ENCODE measurements around the gene SLC43A1.
"Not testable (repeated sequence)": the region's sequence is repeated elsewhere in the genome, so short reads cannot be mapped to it uniquely, and the experiment has no call there.

Gene SLC43A1

DNA sequence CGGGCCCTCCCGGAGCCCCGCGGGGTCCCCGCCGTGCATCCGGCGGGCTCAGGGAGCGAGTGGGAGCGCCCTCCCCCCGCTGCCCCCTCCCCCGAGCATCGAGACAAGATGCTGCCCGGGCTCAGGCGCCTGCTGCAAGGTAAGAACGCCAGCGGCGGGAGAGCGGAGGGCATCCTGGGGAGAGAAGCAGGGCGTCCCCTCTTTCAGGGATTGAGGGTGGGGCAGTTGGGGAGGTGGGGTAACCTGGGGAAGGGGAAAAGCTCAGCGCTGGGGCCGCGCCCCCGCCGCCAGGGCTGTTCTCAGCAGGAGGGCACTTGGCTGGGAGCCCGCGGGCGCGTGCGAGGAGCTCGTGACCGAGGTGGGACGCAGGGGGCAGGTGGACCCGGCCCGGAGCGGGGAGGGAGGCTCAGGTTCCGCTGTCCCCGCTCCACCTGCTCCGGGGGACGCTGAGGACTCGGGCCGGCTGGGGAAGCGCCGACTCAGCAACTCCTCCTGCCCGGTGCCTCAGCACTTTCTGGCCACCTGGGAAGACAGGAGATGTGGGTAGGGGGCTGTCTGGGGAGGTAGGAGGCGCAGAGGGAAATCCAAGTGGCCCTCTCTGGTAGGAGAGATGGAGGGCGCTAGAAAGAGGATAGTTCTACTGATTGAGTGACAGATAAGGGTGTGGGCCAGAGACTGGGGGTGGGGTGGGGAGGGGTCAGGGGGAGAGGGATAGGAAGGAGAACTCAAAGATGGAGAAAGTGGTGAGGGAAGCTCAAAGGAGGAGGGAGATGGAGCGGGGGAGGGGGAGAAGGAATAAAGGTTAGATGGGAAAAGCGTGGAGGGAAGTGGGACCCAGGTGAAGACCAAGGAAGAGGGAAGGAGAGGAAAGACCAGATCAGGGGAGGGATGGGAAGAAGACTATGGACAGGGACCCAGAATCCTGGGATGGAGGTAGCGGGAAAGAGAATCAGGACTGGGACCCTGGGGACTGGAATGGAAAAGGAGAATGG, 54.4 kb downstream of the SLC43A1 start:
- DNase-seq = no peak

DNA sequence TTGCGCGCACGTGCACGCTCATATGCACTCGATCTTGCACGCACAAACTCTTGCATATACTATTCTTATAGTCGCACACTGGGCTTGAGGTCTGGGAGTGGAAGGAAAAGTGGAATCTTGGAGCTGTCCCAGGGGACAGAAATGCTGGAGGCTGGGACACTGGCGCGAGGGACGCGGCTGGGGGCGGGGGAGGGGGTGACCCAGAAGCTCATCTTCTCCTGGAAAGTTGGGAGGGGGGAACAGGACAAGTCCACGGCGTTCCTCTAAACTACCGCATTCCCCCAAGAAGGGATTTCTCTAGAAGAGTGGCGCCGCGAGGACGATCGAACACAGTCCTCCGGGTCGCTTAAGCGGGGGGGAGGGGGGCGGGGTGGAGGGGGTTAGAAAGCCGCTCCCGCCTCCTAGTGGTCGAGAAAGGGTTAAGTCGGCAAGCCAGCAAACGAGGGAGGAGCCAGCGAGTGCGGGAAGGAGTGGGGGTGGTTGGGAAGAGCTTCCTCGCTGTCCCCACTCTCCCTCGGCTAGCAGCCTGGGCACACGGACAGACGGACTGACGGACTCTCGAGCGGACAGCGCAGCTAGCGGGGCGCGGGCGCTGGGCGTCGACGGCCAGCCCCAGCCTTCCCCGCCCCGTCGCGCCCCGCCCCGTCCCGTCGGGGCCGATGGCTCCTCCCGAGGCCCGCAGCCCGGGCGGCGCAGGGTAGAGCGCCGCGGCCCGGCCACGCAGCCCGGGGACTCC, 55.3 kb downstream of the SLC43A1 start, which contains the start of gene RTN4RL2:
Gene RTN4RL2 (plus strand): TSS at position 507 of the 736 bp plus-strand sequence. CDS start 338 bp downstream, outside the sequence.
- DNase-seq = peak; percentile 49

DNA sequence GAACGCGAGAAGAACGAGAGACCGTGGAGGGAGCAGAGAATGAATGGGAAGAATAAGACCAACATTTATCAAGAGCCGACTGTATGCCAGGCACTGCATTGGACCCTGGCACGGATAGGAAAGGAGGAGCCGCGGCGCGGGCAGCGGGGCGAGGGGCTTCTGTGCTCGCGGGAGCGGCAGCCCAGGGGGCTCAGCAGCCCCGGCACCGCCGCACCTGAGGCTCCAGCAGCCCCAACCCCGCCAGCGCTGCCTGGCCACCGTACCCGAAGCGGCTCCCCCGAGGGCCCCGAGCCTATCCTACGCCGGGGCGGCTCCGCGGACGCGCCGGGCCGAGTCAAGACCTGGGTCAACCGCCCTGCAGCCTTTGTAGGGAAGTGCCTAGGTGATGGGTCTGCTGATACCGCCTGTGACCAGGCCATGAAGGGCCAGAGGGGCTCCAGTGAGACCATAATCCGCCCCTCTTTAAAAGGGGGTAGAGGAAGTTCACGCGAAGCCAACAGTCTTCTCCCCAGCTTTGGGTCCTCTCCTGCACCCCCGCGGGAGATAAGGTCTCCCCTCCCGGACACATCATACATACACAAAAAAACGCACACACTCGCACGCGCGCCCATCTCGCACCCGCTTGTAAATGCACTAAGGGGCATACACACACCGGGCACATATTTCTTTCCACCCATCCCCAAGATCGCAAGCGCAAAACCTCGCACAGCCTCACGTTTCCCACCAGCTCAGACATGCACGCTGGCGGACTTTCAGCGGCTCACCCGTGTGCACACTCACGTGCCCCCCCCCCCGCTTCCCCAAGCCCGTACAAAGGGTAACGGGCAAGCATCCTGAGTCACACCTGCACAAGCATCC, 56.1 kb downstream of the SLC43A1 start:
- peak; percentile 43 for DNase-seq

DNA sequence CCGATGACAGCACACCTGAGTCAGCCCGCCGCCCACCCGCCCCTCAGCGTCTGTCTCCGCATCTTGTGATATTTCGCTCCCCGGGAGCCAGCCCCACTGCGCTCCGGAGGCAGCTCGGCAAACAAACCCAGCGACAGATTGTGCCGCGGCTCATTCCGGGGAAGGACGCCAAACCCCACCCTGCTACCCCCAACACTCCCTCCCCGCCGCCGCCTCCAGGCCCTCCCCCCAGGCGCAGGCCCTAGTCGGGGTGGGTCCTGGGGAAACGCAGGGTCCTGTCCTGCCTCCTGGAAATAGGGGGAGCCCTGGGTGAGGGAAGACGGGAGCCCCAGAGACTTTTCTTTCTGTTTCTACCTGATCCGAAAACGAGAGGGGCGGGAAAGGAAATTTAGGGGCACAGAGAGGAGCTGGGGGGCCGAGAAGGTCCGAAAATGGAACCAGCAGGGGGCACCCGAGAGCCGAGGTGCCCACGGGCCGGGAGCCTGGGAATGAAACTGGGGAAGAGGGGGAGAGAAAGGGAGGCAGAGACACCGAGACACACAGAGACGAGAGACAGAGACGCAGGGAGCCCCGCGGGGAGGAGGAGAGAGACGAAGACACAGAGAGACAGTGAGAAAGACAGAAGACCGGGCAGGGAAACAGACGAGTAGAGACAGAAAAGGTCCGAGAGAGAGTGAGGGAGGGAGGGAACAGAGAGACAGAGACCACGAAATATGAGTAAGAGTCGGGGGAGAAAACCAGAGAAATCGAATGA, 56.9 kb downstream of the SLC43A1 start:
- peak; percentile 63 for DNase-seq

DNA sequence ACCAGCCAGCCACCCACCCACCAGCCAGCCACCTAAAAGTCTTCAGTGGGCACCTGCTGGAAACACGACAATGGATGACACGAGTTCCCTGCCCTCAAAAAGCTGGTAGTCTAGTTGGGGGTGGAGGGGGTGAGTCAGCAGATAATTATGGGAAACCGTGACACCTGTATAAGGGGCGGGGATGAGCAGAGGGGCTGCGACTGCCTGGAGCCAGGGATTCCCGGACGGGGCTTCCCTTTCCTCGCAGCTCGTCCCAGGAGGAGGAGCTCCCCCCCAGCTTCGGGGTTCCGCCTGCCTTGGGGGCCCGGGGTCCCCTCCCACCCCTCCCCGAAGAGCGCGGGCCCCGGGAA, 57.5 kb downstream of the SLC43A1 start:
- no peak for DNase-seq

DNA sequence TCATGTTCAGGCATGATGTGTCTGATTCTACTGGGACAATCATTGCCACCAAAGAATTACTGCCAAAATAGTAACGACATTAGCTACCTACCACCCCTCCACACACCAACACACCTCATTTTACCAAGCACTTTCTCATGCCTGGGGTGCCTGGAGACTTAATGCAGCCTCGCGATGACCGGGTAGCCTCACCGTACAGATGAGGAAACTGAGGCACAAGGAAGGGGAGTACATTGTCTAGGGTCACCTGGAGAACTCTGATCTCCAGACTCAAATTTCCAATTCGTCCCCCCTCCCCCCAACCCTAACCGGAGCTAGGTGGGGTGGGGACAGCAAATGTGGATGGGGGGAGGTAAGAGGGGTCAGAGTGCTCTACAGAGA, 57.9 kb downstream of the SLC43A1 start:
- no peak for DNase-seq

DNA sequence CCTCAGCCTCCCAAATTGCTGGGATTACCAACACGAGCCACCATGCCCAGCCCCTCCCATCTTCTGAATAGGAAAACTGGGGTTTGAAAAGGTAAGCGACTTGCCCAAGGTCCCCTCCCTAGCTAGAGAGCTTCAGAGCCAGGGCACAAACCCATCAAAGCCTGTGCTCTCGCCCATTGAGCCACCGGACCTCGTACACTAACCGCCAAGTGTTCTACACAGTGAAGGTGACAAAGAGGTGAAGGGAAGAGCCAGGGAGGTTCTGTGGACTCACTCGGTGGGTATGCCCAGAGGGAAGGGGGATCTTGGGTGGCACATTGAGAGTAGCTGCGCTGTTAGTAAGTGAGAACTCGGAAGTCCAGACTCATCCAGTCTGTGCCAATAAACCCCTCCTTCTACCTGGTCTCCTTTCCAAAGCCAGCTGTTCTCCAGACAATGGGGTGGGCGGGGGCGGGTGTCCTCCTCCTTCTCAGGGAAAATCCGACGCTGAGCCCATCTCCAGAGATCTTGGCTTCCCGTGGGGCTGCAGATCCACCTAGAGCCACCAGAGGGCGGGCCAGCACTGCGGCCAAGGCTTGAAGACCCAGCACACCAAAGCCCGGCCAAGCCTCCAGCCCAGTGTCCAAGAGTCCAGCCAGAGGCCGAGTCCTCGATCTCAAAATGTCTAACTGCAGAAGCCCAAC, 58.4 kb downstream of the SLC43A1 start:
- peak; percentile 80 for DNase-seq

GRCh38 chr11:57453543-57454177, 61.8 kb downstream of the SLC43A1 start:
- no peak for DNase-seq

DNA sequence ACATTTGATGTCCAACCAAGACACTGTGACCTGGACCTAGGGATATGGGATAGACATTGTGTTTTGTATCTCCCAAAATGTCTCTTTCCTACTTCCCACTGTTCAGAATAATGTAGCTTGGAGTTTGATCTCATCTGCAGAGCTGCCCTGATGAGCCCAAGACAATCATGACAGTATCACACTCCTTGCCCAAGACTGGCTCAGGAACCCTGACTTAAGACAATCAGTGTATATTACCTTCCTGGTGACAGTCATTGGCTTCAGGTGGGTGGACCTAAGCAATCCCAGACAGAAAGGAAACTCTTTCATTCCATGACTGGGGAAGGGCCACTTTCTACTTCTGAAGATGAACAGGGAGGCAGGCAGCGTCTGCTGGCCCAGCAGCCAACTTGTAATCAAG, 69.4 kb downstream of the SLC43A1 start:
- no peak for DNase-seq

GRCh38 chr11:57445122-57445394, 70.4 kb downstream of the SLC43A1 start:
- not testable (repeated sequence) for DNase-seq

DNA sequence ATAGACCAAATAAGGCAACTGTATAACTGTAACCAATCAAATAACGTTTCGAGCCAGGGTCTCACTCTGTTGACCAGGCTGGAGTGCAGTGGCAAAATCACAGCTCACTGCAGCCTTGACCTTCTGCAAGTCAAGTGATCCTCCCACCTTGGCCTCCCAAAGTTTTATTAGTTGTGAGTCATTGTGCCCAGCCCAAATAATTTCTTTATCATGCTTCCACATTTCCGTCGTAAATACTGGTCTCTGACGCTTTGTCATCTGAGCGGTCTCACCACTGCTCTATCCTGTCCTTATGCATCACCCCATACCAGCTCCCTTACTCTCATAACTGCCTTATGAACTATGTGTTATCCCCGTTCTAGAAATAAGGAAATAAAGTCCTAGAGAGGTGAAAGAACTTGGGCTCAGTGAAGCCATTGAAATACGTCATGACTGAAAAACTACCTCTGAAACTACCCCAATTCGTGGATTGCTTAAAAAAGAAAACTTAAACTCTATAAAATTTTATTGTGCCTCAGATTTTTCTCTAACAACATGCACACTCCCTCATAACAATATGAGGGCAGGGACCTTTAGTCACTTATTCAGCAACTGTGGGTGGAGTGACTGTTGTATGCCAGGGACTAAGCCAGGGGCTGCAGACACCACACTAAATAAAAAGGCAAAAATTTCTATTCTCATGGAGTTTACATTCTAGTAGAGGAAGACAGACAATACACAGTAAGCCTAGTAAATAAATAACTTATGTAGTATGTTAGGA, 71.0 kb downstream of the SLC43A1 start:
- no peak for DNase-seq

DNA sequence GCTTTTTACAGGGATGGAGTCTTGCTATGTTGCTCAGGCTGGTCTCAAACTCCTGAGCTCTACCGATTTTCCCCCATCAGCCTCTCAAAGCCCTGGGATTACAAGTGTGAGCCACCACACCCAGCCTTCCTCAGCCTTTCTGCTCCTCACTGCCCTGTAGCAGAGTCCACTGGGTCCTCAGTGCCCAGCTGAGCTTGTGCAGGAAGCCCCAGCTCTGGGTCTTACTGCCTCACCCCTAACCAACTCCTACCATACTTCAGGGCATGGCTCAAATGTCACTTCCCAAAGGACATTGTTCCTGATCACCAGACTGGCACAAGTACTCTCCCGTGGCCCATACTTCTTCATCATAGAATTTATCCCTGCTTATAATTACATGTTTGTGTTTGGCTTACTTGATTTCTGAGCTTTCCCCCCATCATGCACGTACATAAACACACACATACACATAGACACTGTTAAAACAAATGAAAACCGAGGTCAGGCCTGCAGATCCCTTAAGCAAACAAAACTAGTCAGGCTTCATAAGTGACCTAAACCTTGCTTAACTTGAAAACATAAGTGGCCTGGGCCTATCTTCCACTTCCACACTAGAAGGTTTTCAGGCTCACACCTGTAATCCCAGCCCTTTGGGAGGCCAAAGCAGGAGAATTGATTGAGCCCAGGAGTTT, 74.6 kb downstream of the SLC43A1 start:
- DNase-seq = no peak

DNA sequence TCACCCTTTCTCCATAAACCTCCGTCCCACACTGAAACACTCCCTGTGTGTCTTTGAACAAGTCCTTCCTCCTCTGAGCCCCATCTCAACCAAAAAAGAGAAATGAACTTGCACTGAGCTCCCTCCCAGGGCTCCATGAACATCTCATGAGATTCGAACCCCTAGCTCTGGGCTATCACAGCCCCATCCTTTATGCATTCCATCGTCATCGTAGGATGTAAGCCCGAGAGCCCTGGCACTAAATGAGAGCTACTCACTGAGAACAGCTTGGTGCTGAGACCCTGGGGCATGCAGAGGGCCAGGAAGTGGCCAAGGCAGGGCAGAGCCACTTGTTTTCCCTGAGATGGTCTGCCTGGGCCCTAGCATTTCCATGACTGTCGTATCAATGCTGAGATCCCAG, 75.7 kb downstream of the SLC43A1 start:
- DNase-seq = no peak

GRCh38 chr11:57438345-57439285, 76.9 kb downstream of the SLC43A1 start:
- DNase-seq = no peak

- no peak for DNase-seq
These were observed 79.5 kb downstream of the SLC43A1 start for GRCh38 chr11:57436031-57436430.

GRCh38 chr11:57434640-57435546, 80.6 kb downstream of the SLC43A1 start:
- no peak for DNase-seq
